ENCODE data around the gene OSTF1. TPM values are rescaled to one million over a fixed set of nuclear protein-coding genes. Genes with fewer than 3 reads are reported as not detected.

OSTF1 gene
- total RNA-seq, 4 donors from 2014 or later: 22.9 to 29.3 (median 26.9) TPM

- no peaks in the 10 kb centered on the region for H3K4me1 ChIP-seq
- no peak for DNase-seq (ENCODE audit: extremely low spot score)
- H3K9me3 ChIP-seq: peaks cover 0 to 10% (median 0%) of the 10 kb centered on the region in 4 donors
- intact Hi-C loops (cut with DNase I): no loop called here
- 88% methylated on average over 1 of the region's 1 CpG for WGBS
- H3K27me3 ChIP-seq: no peaks in the 10 kb centered on the region
- H3K4me3 ChIP-seq: no peak overlapping the region
- TF ChIP-seq EP300 (IDR thresholded peaks at IDR 0.05) (no peak), POLR2AphosphoS5 (IDR thresholded peaks at IDR 0.05) (no peak), POLR2A (IDR thresholded peaks at IDR 0.05; ENCODE audit: low read depth) (no peak)
- TF ChIP-seq, protein P1, sequence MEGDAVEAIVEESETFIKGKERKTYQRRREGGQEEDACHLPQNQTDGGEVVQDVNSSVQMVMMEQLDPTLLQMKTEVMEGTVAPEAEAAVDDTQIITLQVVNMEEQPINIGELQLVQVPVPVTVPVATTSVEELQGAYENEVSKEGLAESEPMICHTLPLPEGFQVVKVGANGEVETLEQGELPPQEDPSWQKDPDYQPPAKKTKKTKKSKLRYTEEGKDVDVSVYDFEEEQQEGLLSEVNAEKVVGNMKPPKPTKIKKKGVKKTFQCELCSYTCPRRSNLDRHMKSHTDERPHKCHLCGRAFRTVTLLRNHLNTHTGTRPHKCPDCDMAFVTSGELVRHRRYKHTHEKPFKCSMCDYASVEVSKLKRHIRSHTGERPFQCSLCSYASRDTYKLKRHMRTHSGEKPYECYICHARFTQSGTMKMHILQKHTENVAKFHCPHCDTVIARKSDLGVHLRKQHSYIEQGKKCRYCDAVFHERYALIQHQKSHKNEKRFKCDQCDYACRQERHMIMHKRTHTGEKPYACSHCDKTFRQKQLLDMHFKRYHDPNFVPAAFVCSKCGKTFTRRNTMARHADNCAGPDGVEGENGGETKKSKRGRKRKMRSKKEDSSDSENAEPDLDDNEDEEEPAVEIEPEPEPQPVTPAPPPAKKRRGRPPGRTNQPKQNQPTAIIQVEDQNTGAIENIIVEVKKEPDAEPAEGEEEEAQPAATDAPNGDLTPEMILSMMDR (IDR thresholded peaks at IDR 0.05): no peak
- peaks cover 16 to 54% (median 34%) of the 10 kb centered on the region in 4 donors for H3K36me3 ChIP-seq
- no peak overlapping the region for H3K27ac ChIP-seq (replicated peaks in 1 of 4)
Measured at GRCh38 chr9:75148561-75148960, 60.2 kb downstream of the OSTF1 start.

- no peak overlapping the region for H3K4me3 ChIP-seq
- no peaks in the 10 kb centered on the region for H3K27me3 ChIP-seq
- H3K36me3 ChIP-seq: peaks cover 7 to 43% (median 24%) of the 10 kb centered on the region in 4 donors
- H3K4me1 ChIP-seq: no peaks in the 10 kb centered on the region
- intact Hi-C loops (cut with DNase I): no loop called here
- 80% methylated on average over 6 of the region's 6 CpGs for WGBS
- H3K9me3 ChIP-seq: peaks cover 0 to under 1% (median 0%) of the 10 kb centered on the region in 4 donors
- no peak overlapping the region for H3K27ac ChIP-seq (replicated peaks in 1 of 4)
- TF ChIP-seq EP300 (IDR thresholded peaks at IDR 0.05): no peak
- TF ChIP-seq POLR2AphosphoS5 (IDR thresholded peaks at IDR 0.05): no peak
- TF ChIP-seq, protein P1 (IDR thresholded peaks at IDR 0.05): no peak
- no peak for TF ChIP-seq POLR2A (IDR thresholded peaks at IDR 0.05; ENCODE audit: low read depth)
- no peak for DNase-seq (ENCODE audit: extremely low spot score)
Measured at GRCh38 chr9:75149841-75150241, 61.5 kb downstream of the OSTF1 start.

DNA sequence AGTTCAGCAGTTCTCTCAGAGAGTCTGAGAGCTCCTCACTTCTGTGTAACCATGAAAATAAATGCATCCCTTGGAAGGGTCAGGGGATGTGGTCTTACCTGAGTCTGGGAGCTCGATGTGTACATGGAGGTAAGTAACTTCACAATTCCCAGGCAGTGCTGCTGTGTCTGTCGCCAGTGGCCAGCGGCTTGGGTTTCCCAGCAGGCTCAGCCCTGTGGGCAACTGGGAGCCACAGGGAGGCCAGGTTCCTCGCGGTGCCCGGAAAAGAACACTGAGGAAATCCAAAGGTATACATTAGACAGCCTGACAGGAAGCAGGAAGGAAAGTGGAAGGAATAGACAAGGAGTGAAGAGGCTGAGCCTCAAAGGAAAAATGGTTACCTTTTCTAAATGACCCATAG is 62.2 kb downstream of the OSTF1 start:
- Histone ChIP-seq H3K4me3 (no peak overlapping the region), H3K27me3 (no peaks in the 10 kb centered on the region), H3K36me3 (peaks cover 7 to 39% (median 23%) of the 10 kb centered on the region in 4 donors), H3K9me3 (no peaks in the 10 kb centered on the region), H3K4me1 (no peaks in the 10 kb centered on the region), H3K27ac (replicated peaks in 1 of 4) (no peak overlapping the region)
- TF ChIP-seq POLR2AphosphoS5 (IDR thresholded peaks at IDR 0.05): no peak
- 80% methylated on average over 6 of the region's 6 CpGs for WGBS
- intact Hi-C loops (cut with DNase I): no loop called here
- no peak for DNase-seq (ENCODE audit: extremely low spot score)

- H3K4me1 ChIP-seq: no peaks in the 10 kb centered on the region
- 100% methylated on average over 4 of the region's 5 CpGs for WGBS
- TF ChIP-seq, protein P1 (IDR thresholded peaks at IDR 0.05): no peak
- no peak for TF ChIP-seq POLR2A (IDR thresholded peaks at IDR 0.05; ENCODE audit: low read depth)
- TF ChIP-seq EP300 (IDR thresholded peaks at IDR 0.05): no peak
- no peak for TF ChIP-seq POLR2AphosphoS5 (IDR thresholded peaks at IDR 0.05)
- peaks cover 11 to 39% (median 22%) of the 10 kb centered on the region in 4 donors for H3K36me3 ChIP-seq
- H3K9me3 ChIP-seq: no peaks in the 10 kb centered on the region
- DNase-seq (ENCODE audit: extremely low spot score): no peak
- H3K4me3 ChIP-seq: no peak overlapping the region
- H3K27ac ChIP-seq (replicated peaks in 1 of 4): no peak overlapping the region
- H3K27me3 ChIP-seq: no peaks in the 10 kb centered on the region
- intact Hi-C loops (cut with DNase I): no loop called here
Measured at GRCh38 chr9:75152416-75152815, 64.1 kb downstream of the OSTF1 start.

DNA sequence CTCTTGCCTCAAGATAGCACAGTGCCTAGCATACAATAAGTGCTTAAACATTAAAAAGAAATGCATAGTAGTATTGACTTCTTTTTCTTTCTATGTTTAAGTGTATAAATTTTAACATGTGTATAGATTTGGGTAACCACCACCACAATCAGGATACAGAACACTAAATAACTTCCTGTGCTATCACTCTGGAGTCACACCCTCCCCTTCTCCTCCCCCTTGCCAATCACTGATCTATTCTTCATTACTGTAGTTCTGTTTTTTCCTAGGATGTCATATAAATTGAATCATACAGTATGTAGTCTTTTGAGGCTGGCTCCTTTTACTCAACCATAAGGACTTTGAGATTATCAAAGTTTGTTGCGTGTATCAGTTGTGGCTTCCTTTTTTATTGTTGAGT is 68.5 kb downstream of the OSTF1 start:
- TF ChIP-seq, protein P1 (IDR thresholded peaks at IDR 0.05): no peak
- TF ChIP-seq EP300 (IDR thresholded peaks at IDR 0.05) (no peak), POLR2AphosphoS5 (IDR thresholded peaks at IDR 0.05) (no peak), POLR2A (IDR thresholded peaks at IDR 0.05; ENCODE audit: low read depth) (no peak)
- no peak for DNase-seq (ENCODE audit: extremely low spot score)
- 95% methylated on average over 1 of the region's 1 CpG for WGBS
- Histone ChIP-seq H3K4me1 (no peaks in the 10 kb centered on the region), H3K27me3 (no peaks in the 10 kb centered on the region), H3K36me3 (peaks cover 0 to 38% (median 9%) of the 10 kb centered on the region in 4 donors), H3K4me3 (no peak overlapping the region), H3K9me3 (no peaks in the 10 kb centered on the region), H3K27ac (replicated peaks in 1 of 4) (no peak overlapping the region)
- intact Hi-C loops (cut with DNase I): no loop called here

Measured in esophagus muscularis mucosa (tissue), 4 donors.